GM12875 (cell line): ENCODE data around the gene RXRA.

Source experiments
- H3K4me3 ChIP-seq: one replicate; pipeline ENCODE4 v1.5.1; 2011; ENCODE audit warnings: low read depth, low read length, control low read depth
- CTCF ChIP-seq: IDR thresholded peaks from 2 replicates; pipeline ENCODE4 v1.5.1; 2011; ENCODE audit warnings: low read depth, mild to moderate bottlenecking, control low read depth, inconsistent platforms, low read length, moderate library complexity, borderline replicate concordance; ENCODE audit not compliant: insufficient read depth

Gene RXRA

DNA sequence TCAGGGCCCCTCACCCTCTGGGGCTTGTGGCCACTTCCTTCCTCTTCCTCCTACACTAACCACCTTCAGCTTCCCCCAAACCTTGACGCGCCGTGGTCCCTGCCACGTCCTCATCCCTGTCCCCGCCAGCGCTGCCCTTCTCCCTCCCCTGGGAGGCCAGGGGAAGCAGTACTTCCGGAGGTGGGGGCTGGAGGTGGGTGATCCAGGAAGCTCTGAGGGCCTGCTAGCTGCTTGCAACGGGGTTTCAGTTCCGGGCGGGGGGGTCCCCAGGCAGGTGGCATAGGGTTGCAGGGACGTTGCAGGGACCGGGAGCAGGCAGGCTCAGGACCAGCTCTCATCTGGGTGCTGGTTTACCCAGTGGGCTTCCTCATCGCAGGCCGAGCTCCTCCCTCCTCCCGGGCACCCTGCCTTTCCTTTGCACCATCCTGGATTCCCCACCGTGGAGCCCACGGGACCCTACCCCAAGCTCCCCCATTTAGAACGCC, 70.0 kb downstream of the RXRA start:
- H3K4me3 ChIP-seq, result peak overlapping the region; percentile 53
- TF ChIP-seq CTCF, result no peak

GRCh38 chr9:134396825-134397224, 70.6 kb downstream of the RXRA start:
- TF ChIP-seq CTCF, result no peak
- peak overlapping the region; percentile 53 for H3K4me3 ChIP-seq

GRCh38 chr9:134398756-134399155, 72.5 kb downstream of the RXRA start:
- no peak overlapping the region for H3K4me3 ChIP-seq
- no peak for TF ChIP-seq CTCF

GRCh38 chr9:134399435-134400056, 73.3 kb downstream of the RXRA start:
- TF ChIP-seq CTCF, result peak; percentile 75
- no peak overlapping the region for H3K4me3 ChIP-seq

GRCh38 chr9:134400283-134400682, 74.0 kb downstream of the RXRA start:
- no peak for TF ChIP-seq CTCF
- H3K4me3 ChIP-seq, result no peak overlapping the region

- TF ChIP-seq CTCF, result no peak
- H3K4me3 ChIP-seq, result no peak overlapping the region
Observed at GRCh38 chr9:134401391-134401790, 75.1 kb downstream of the RXRA start.

DNA sequence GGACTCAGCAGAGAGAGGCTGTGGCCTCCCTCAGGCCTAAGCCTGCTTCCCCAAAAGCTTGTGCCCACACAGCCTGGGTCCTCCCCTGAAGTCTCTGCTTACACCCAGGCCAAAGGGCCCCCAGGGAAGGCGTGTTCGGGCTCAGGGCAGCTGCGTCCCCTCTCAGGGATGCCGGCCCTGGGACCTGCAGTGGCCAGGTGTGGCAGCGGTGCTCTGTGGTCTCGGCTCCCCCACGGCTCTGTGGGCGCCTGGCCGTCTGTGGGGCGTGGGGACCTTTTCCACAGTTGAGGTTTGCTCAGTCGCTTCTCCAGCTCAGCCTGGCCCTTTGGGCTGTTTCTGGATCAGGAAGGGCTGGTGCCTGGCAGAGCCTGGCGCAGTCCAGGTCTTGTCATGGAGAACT, 75.9 kb downstream of the RXRA start:
- H3K4me3 ChIP-seq, result no peak overlapping the region
- TF ChIP-seq CTCF, result no peak
